Hepatocyte (in vitro differentiated cells): ENCODE results near the gene SRPK2. TPM values are rescaled to one million over a fixed set of nuclear protein-coding genes. Genes with fewer than 3 reads are reported as not detected.
"Not testable (repeated sequence)": the region's sequence is repeated elsewhere in the genome, so short reads cannot be mapped to it uniquely, and the experiment has no call there.

Source experiments
- DNase-seq: peaks from one replicate; pipeline ENCODE4 v3.0.0-alpha.2; 2016; ENCODE audit warnings: low spot score
- H2AFZ ChIP-seq: fragments of 200-600 bp; sonication (generic); 2 replicates; pipeline ENCODE4 v1.6.0; 2016; ENCODE audit warnings: antibody characterized with exemption, mild to moderate bottlenecking
- H3K27ac ChIP-seq: fragments of 200-600 bp; sonication (generic); 2 replicates; pipeline ENCODE4 v1.5.1; 2016; ENCODE audit warnings: mild to moderate bottlenecking
- H3K27me3 ChIP-seq: fragments of 200-600 bp; sonication (generic); 2 replicates; pipeline ENCODE4 v1.6.1; 2016
- H3K36me3 ChIP-seq: fragments of 200-600 bp; sonication (generic); replicated peaks from 2 replicates; pipeline ENCODE4 v1.5.1; 2016; ENCODE audit warnings: low read depth; ENCODE audit not compliant: insufficient read depth
- H3K4me1 ChIP-seq: fragments of 200-600 bp; sonication (generic); 2 replicates; pipeline ENCODE4 v1.5.1; 2016; ENCODE audit warnings: mild to moderate bottlenecking, moderate library complexity; ENCODE audit not compliant: insufficient read depth
- H3K4me2 ChIP-seq: fragments of 200-600 bp; sonication (generic); 2 replicates; pipeline ENCODE4 v1.6.0; 2016
- H3K4me3 ChIP-seq: fragments of 200-600 bp; sonication (generic); 2 replicates; pipeline ENCODE4 v1.5.1; 2016; ENCODE audit warnings: mild to moderate bottlenecking
- H3K79me2 ChIP-seq: fragments of 200-600 bp; sonication (generic); 2 replicates; pipeline ENCODE4 v1.6.0; 2017; ENCODE audit warnings: mild to moderate bottlenecking
- H3K9me2 ChIP-seq: fragments of 200-600 bp; sonication (generic); replicated peaks from 2 replicates; pipeline ENCODE4 v1.6.0; 2017; ENCODE audit warnings: mild to moderate bottlenecking; ENCODE audit not compliant: insufficient read depth
- H3K9me3 ChIP-seq: fragments of 200-600 bp; sonication (generic); 2 replicates; pipeline ENCODE4 v1.5.1; 2016; ENCODE audit warnings: low read depth, mild to moderate bottlenecking
- H4K20me1 ChIP-seq: fragments of 200-600 bp; sonication (generic); 2 replicates; pipeline ENCODE4 v1.6.0; 2016; ENCODE audit warnings: mild to moderate bottlenecking; ENCODE audit not compliant: insufficient read depth, poor library complexity, severe bottlenecking
- CTCF ChIP-seq: fragments of 200-600 bp; sonication (generic); IDR thresholded peaks from 2 replicates; pipeline ENCODE4 v1.5.1; 2016; ENCODE audit warnings: antibody characterized with exemption, mild to moderate bottlenecking; ENCODE audit not compliant: poor library complexity
- EZH2 ChIP-seq: fragments of 200-600 bp; sonication (generic); IDR thresholded peaks from 2 replicates; pipeline ENCODE4 v1.6.1; 2016; ENCODE audit warnings: antibody characterized with exemption, mild to moderate bottlenecking, borderline replicate concordance
- EZH2phosphoT487 ChIP-seq: fragments of 200-600 bp; sonication (generic); IDR thresholded peaks from one replicate; pipeline ENCODE4 v1.6.1; 2018; ENCODE audit warnings: antibody characterized with exemption, mild to moderate bottlenecking, low read depth, moderate library complexity; ENCODE audit not compliant: unreplicated experiment, severe bottlenecking
- WGBS: methylation state at CpG from one replicate; pipeline ENCODE4 v1.1.6; 2016; ENCODE audit warnings: low lambda C conversion rate; ENCODE audit errors: missing lambda C conversion rate; 5-methylcytosine and 5-hydroxymethylcytosine counted together
- polyA plus RNA-seq: library from polyadenylated mRNA; unstranded; fragments of >200 nt; fragmentation: Nextera tagmentation; extraction: Ambion mirVana; gene quantifications from 2 replicates; pipeline ENCODE4 v1.2.1, GENCODE V29; 2016
- total RNA-seq: library from RNA; depleted of rRNA; stranded (reverse); fragments of >200 nt; gene quantifications from 2 replicates; pipeline ENCODE4 v1.2.3, GENCODE V29; 2014

SRPK2 gene
- total and polyA plus RNA-seq, 2 experiments from 2014 or later = 41.4 to 46.1 TPM

GRCh38 chr7:105268056-105268455, 120.7 kb downstream of the SRPK2 start:
- DNase-seq = peak; percentile 21
- Histone ChIP-seq H3K27ac (peak overlapping the region; percentile 77), H3K9me2 (no peaks in the 10 kb centered on the region), H3K4me1 (peaks cover 14% of the 10 kb centered on the region), H3K4me3 (peak overlapping the region; percentile 7), H2AFZ (no peak overlapping the region), H3K9me3 (no peaks in the 10 kb centered on the region), H3K36me3 (no peaks in the 10 kb centered on the region), H4K20me1 (no peaks in the 10 kb centered on the region), H3K4me2 (peak overlapping the region; percentile 71), H3K27me3 (no peaks in the 10 kb centered on the region), H3K79me2 (peaks cover 78% of the 10 kb centered on the region)
- TF ChIP-seq EZH2phosphoT487 (no peak), CTCF (no peak), EZH2 (no peak)
- WGBS = 82% methylated on average over 1 of the region's 1 CpG

GRCh38 chr7:105267244-105267643, 121.5 kb downstream of the SRPK2 start:
- peaks cover 80% of the 10 kb centered on the region for H3K79me2 ChIP-seq
- TF ChIP-seq CTCF (no peak), EZH2 (no peak), EZH2phosphoT487 (no peak)
- H3K27me3 ChIP-seq = no peaks in the 10 kb centered on the region
- H4K20me1 ChIP-seq = no peaks in the 10 kb centered on the region
- 96% methylated on average over 1 of the region's 1 CpG for WGBS
- no peak overlapping the region for H3K4me3 ChIP-seq
- peak overlapping the region; percentile 71 for H3K4me2 ChIP-seq
- no peak overlapping the region for H2AFZ ChIP-seq
- peak overlapping the region; percentile 4 for H3K27ac ChIP-seq
- peaks cover 14% of the 10 kb centered on the region for H3K4me1 ChIP-seq
- H3K9me3 ChIP-seq = no peaks in the 10 kb centered on the region
- DNase-seq = no peak
- no peaks in the 10 kb centered on the region for H3K9me2 ChIP-seq
- no peaks in the 10 kb centered on the region for H3K36me3 ChIP-seq

DNA sequence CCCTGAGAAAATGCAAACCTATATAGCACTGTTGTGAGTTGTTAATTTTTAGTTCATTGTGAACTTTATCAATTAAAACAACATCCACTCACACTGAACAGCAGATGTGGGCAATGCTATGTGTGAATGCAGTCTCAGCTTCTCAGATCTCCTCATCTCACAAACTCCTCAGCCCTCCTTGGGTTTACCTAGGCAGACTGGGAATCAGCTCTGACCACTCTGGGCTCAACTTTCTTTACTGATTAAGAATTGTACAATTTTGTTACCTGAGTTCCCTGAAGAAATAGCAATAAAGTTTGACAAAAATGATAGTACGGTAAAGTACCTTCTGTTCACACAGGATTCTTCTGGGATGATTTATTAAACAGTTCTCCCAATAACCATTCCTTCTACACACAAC, 124.0 kb downstream of the SRPK2 start:
- Histone ChIP-seq H3K27ac (no peak overlapping the region), H4K20me1 (no peaks in the 10 kb centered on the region), H3K9me2 (no peaks in the 10 kb centered on the region), H3K27me3 (no peaks in the 10 kb centered on the region), H3K79me2 (peaks cover 78% of the 10 kb centered on the region), H3K9me3 (no peaks in the 10 kb centered on the region), H3K36me3 (no peaks in the 10 kb centered on the region), H2AFZ (no peak overlapping the region), H3K4me2 (no peak overlapping the region), H3K4me3 (no peak overlapping the region), H3K4me1 (peaks cover 14% of the 10 kb centered on the region)
- 93% methylated on average over 1 of the region's 1 CpG for WGBS
- no peak for TF ChIP-seq EZH2phosphoT487
- TF ChIP-seq CTCF = no peak
- no peak for TF ChIP-seq EZH2
- DNase-seq = no peak

GRCh38 chr7:105261689-105262088, 127.0 kb downstream of the SRPK2 start:
- H3K4me3 ChIP-seq = no peak overlapping the region
- peaks cover 6% of the 10 kb centered on the region for H4K20me1 ChIP-seq
- H3K79me2 ChIP-seq = peaks cover 78% of the 10 kb centered on the region
- H2AFZ ChIP-seq = no peak overlapping the region
- DNase-seq = no peak
- no peaks in the 10 kb centered on the region for H3K36me3 ChIP-seq
- WGBS = 54% methylated on average over 2 of the region's 2 CpGs
- no peak for TF ChIP-seq EZH2phosphoT487
- TF ChIP-seq EZH2 = no peak
- TF ChIP-seq CTCF = no peak
- H3K4me2 ChIP-seq = no peak overlapping the region
- peaks cover 11% of the 10 kb centered on the region for H3K4me1 ChIP-seq
- H3K27me3 ChIP-seq = no peaks in the 10 kb centered on the region
- H3K9me3 ChIP-seq = no peaks in the 10 kb centered on the region
- no peaks in the 10 kb centered on the region for H3K9me2 ChIP-seq
- no peak overlapping the region for H3K27ac ChIP-seq

- H3K27ac ChIP-seq, DNase-seq, H4K20me1 ChIP-seq, H3K9me3 ChIP-seq, H3K27me3 ChIP-seq, H3K4me2 ChIP-seq, H3K9me2 ChIP-seq, H2AFZ ChIP-seq, H3K4me3 ChIP-seq, H3K36me3 ChIP-seq, H3K4me1 ChIP-seq: not testable (repeated sequence)
- 100% methylated on average over 2 of the region's 2 CpGs for WGBS
- peaks cover 74% of the 10 kb centered on the region for H3K79me2 ChIP-seq
Measured at GRCh38 chr7:105260201-105260871, 128.4 kb downstream of the SRPK2 start.
